C4-2B (cell line): Measurements from ENCODE around the gene CIAO3.
A peak's percentile ranks its signal among the peaks of the same experiment; 100 is the strongest.

ENCODE experiments used
- H3K27ac ChIP-seq: fragments of 450-650 bp; 2 replicates; pipeline ENCODE4 v1.5.1; 2017
- ZFX ChIP-seq: fragments of 450-650 bp; IDR thresholded peaks from 2 replicates; pipeline ENCODE4 v1.6.1; 2017
- TF ChIP-seq, protein P1 (sequence below): fragments of 450-650 bp; conservative IDR thresholded peaks from 2 replicates; pipeline ENCODE4 v1.5.1; 2017; ENCODE audit warnings: mild to moderate bottlenecking

CIAO3 gene

DNA sequence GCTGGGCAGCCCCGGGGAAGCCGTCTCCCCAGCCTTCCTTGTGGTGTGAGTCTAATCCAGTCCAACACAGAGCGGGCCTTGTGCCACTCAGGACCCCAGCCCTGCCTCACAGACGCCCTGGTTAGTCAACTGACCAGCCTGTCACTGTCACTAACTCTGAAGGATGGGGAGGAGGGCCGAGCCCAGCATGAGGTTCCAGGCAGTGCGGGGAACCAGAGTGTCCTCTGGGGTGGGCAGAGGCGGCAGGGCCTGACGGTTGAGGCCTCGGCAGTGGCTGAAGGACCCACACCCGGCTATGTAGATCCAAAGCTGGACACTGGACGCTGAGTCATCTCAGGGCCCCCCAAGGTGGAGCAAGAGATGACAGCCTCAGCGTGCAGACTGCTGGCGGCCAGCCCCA lies 38.8 kb upstream of the CIAO3 start:
- no peak for TF ChIP-seq ZFX
- TF ChIP-seq, protein P1, sequence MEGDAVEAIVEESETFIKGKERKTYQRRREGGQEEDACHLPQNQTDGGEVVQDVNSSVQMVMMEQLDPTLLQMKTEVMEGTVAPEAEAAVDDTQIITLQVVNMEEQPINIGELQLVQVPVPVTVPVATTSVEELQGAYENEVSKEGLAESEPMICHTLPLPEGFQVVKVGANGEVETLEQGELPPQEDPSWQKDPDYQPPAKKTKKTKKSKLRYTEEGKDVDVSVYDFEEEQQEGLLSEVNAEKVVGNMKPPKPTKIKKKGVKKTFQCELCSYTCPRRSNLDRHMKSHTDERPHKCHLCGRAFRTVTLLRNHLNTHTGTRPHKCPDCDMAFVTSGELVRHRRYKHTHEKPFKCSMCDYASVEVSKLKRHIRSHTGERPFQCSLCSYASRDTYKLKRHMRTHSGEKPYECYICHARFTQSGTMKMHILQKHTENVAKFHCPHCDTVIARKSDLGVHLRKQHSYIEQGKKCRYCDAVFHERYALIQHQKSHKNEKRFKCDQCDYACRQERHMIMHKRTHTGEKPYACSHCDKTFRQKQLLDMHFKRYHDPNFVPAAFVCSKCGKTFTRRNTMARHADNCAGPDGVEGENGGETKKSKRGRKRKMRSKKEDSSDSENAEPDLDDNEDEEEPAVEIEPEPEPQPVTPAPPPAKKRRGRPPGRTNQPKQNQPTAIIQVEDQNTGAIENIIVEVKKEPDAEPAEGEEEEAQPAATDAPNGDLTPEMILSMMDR: no peak
- no peak overlapping the region for H3K27ac ChIP-seq

DNA sequence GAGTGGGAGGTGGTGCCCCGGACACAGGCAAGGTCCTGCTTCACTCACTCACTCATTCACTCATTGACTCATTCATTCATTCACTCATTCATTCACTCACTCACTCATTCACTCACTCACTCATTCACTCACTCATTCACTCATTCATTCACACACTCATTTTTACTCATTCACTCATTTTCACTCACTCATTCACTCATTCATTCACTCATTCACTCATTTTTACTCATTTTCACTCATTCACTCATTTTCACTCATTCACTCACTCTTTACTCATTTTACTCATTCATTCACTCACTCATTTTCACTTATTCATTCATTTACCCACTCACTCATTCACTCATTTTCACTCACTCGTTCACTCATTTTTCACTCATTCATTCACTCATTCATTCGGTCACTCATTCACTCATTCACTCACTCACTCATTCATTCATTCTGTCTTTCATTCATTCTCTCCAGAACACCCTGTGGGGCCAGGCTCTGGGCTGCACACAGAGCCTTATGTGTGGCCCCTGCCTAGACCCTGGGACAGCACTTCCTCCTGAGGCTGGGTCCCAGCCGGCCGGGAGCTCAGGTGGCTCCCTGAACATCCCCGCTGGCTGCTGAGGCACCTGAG lies 38.2 kb upstream of the CIAO3 start:
- H3K27ac ChIP-seq: no peak overlapping the region
- TF ChIP-seq, protein P1: no peak
- TF ChIP-seq ZFX: no peak

DNA sequence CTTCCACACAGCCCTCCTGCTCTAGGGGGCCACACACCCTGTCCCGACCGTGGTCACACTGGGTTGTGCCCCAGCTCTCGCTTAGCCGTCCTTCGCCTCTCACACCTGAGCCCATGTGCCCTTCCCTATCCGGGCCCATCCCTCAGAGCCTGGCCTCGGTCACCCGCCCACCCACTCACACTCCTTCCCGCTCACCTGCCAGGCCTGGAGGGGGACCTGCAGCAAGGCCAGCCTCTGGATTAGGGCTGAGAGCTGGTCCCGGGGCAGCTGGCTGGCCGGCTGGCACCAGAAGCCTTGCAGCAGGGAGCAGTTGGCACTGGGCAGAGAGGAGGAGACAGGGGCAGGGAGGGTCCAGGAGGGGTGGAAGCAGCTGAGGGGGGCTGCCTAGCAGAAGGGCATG lies 37.6 kb upstream of the CIAO3 start:
- H3K27ac ChIP-seq: no peak overlapping the region; the same call in 1 of the 2 replicates
- no peak for TF ChIP-seq ZFX
- TF ChIP-seq, protein P1: no peak

DNA sequence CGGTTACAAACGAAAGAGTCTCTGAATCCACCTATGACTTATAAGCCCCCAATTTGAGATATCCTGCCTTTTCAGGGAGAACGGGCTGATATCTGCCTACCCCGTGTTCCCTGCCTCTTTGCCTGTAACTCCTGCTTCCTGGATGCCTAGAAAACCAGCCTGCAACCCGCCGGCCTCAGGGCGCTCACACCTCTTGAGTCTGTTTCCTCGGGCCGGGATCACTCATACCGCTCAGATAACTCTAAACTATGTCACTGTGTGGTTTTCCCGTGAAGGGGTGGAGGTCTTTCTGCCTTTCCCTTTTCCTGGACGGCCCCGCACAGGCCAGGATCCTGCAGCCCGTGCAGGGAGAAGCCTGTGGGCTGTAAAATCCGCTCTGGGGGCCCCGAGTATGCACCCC lies 37.0 kb upstream of the CIAO3 start:
- H3K27ac ChIP-seq: no peak overlapping the region; the same call in 1 of the 2 replicates
- no peak for TF ChIP-seq ZFX
- TF ChIP-seq, protein P1: no peak

DNA sequence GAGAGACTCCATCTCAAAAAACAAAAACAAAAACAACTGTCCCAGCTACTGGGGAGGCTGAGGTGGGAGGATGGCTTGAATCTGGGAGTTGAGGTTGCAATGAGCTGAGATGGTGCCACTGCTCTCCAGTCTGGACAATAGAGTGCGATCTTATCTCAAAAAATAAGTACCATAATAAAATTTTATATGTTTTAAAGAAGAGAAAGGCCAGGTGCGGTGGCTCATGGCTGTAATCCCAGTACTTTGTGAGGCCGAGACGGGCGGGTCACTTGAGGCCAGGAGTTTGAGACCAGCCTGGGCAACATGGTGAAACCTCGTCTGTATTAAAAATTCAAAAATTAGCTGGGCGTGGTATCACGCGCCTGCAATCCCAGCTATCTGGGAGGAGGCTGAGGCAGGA lies 36.0 kb upstream of the CIAO3 start:
- TF ChIP-seq, protein P1: no peak
- no peak for TF ChIP-seq ZFX

DNA sequence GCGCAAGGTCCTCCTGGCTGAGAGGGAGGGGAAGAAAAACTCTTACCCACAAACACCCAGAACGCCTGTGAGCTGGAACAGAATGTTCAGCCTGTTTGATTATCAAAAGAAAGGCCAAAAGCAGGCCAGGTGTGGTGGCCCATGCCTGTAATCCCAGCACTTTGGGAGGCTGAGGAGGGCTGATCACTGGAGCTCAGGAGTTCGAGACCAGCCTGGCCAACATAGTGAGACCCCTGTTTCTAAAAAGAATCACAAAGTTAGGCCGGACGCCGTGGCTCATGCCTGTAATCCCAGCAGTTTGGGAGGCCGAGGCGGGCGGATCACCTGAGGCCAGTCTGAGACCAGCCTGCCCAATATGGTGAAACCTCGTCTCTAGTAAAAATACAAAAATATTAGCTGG lies 35.5 kb upstream of the CIAO3 start:
- H3K27ac ChIP-seq: peak overlapping the region; percentile 30; the same call in 1 of the 2 replicates

More for the DNA sequence above, 36.0 kb upstream of the CIAO3 start:
- H3K27ac ChIP-seq: peak overlapping the region; percentile 30; the same call in 1 of the 2 replicates

DNA sequence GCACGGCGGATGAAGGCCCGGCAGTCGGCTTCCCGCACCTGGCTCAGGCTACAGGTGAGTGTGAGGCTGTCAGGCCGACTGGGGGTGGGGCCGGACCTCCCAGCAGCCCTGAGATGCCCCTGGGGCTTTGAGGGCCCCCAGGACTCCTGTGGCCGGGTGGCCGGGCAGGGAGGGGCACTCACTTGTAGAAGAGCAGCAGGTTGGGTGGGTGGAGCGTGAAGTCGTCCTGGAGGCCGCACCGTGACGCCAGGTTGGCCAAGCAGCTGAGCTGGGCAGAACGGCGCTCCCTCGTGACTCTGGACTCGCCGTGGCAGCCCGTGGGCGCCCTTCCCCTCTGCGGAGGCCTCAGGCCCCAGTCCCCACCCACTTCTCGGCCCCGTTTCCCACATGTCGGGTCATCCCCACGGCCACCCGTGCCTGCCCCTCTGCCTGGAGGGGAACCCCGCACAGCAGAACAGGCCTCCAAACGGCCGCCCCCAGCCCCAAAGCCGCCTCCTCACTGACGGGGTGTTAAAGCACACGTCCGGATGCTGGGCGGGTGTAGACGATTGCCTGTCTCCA lies 34.5 kb upstream of the CIAO3 start:
- no peak for TF ChIP-seq ZFX
- TF ChIP-seq, protein P1: no peak
- no peak overlapping the region; the same call in 1 of the 2 replicates for H3K27ac ChIP-seq
